Effector CD8-positive, alpha-beta T cell (primary cell): ENCODE measurements around the gene TMCO4.

Experiments used
- DNase-seq: peaks from one replicate; lab custom pipeline; 2025; lab: John Stamatoyannopoulos, UW

TMCO4 gene

GRCh38 chr1:19684677-19685076 lies 115.0 kb downstream of the TMCO4 start:
- DNase-seq: no peak

- no peak for DNase-seq
These were observed 116.4 kb downstream of the TMCO4 start for GRCh38 chr1:19683351-19683750.

GRCh38 chr1:19682901-19683300 lies 116.8 kb downstream of the TMCO4 start:
- no peak for DNase-seq

DNA sequence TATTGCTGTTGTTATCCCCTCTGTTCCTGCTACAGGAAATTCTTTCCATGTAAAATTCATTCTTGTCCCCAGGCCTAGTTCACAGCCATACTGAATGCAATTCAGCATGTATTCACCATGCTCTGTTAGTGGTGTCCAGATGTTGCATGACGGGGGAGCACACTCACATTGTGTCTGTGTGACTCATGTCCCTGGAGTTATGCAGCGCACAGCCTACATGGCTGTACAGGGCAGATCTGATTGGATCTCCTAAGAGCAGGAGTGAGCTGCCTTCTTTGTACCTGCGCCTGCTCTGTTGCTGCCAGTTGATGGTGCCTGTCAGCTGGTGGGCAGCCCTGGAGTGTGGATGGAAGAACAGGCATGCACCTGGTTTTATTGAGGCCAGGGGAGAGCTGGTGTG lies 117.5 kb downstream of the TMCO4 start:
- no peak for DNase-seq

GRCh38 chr1:19680644-19681043 lies 119.1 kb downstream of the TMCO4 start:
- no peak for DNase-seq

DNA sequence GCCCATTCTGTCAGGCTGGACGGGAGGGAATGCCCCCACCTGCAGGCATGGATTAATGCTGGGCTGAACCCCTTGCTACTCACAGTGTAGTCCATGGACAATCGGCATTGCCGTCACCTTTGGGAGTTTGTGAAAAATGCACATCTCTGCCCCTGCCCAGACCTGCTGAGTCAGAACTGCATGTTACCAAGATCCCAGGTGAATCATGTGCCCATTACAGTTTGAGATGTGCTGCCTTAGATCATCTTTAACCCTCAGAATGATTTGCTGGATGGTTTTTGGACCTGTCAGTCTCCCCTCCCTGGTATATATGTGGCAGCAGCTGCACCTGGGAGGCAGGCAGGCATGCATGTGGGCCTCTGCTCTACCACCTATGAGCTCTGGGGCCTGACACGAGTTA lies 120.0 kb downstream of the TMCO4 start:
- no peak for DNase-seq

GRCh38 chr1:19678931-19679453 lies 120.7 kb downstream of the TMCO4 start:
- DNase-seq: no peak

GRCh38 chr1:19678493-19678892 lies 121.2 kb downstream of the TMCO4 start:
- DNase-seq: no peak

DNA sequence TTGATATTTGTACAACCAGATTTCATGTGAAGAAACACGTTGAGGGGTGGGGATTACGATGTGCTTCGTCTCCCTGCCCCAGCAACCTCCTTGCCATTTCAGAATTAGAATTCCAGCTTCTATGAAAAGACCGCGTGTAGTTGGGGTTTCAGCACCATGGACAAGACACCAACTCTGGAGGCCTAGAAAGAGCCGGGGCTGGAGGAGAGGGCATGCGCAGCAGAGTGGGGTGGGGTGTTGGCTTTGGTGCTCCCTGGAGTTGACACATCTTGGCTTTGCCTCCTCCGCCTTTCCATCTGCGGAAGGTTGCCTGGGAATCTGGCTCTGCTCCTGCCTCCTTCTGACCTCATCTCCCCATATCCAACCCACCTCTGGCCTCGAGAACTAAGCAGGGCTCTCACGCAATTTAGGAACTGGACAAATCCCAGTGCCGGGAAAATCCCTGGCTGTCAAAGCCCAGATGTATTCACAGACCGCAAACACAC lies 123.2 kb downstream of the TMCO4 start:
- DNase-seq: no peak

- DNase-seq: no peak
These were observed 123.9 kb downstream of the TMCO4 start for GRCh38 chr1:19675797-19676196.

DNA sequence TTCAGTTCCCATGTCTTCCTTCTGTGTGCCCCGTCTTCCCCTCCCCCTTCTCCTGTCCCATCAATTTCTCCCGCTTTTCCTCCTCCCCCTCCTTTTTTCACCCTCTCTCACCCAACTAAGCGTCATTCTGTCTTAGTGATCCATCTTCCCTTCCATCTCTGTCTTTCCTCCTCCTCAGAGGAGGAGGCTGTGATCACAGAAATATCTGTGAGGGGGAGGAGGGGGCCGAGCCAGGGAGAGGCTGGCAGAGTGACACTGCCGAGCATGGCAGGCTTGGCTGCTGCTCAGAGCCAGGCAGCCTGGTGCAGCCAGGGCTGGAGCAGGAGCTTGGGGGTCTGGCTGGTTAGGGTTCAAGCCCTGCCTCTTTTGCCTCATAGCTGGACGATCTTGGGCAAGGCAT lies 127.5 kb downstream of the TMCO4 start:
- DNase-seq: no peak

DNA sequence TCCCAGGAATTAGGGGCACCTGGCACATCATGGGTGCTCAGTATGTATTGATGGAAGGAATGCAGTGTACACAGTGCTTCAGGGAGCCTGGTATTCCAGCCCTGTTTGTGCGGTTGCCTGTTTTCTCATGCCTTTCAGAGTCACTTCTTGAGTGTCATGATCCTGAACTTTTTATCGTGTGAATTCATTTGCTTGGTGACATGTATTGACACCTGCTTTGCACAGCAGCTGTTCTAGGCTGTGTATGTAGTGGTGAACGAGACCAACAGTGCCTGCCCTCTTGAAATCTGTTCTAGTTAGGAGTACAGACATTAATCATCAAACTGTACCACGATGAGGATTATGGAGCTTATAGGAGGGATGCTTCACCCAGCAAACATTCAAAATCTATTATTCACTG lies 128.9 kb downstream of the TMCO4 start:
- no peak for DNase-seq

- no peak for DNase-seq
These were observed 130.8 kb downstream of the TMCO4 start for GRCh38 chr1:19668888-19669287.

GRCh38 chr1:19665496-19666465 lies 133.9 kb downstream of the TMCO4 start:
- no peak for DNase-seq

DNA sequence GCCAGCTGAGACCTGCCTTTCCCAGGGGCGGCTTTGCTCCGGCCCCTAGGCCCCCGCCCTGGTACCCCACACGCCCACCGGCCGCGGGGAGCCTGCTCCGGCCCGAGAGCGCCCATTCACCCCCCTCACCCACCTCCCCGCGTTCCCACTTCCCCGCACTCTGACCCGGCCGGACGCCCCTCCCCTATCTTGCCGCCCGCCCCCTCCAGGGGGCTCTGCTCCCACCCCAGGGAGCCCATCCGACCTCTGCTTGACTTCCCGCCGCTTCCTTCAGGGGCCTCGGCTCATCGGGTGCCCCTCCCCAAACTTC lies 134.6 kb downstream of the TMCO4 start:
- no peak for DNase-seq

- no peak for DNase-seq
These were observed 135.1 kb downstream of the TMCO4 start, which contains the start of gene HTR6 for GRCh38 chr1:19664453-19665185. HTR6 (plus strand) TSS chr1:19664875; CDS start chr1:19665754, 879 bp downstream.

DNA sequence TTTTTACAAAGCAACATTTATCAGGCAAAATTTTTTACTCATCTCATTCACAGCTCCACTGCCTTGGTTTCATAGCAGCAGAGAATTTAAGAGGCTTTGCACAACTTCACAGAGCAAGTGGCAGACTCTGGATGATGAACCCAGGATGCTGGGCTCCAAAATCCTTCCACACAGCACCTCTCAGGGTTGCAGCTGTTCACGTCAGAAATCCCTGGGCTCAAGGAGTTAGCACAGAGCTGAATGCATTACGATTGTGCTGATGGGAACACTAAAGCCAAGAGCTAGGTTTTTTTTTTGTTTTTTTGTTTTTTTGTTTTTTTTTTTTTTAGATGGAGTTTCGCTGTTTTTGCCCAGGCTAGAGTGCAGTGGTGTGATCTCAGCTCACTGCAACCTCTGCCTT lies 137.4 kb downstream of the TMCO4 start:
- DNase-seq: no peak

DNA sequence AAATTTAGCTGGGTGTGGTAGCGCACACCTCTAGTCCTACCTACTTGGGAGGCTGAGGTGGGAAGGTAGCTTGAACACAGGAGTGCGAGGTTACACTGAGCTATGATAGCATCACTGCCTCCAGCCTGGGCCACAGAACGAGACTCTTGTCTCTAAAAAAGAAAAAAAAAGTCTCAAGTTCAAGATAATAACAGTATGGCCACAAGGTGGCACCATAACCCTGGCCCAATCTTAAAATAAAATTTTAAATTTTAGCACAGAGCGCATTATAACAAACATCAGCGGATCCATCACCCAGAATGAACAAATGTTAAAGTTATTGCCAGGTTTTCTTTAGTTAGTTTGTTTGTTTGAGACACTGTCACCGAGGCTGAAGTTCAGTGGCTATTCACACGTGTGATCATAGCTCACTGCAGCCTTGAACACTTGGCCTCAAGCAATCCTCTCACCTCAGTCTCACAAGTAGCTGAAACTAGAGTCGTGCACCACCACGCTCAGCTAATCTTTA lies 137.9 kb downstream of the TMCO4 start:
- DNase-seq: peak; percentile 6

- no peak for DNase-seq
These were observed 141.5 kb downstream of the TMCO4 start for GRCh38 chr1:19658186-19658585.

DNA sequence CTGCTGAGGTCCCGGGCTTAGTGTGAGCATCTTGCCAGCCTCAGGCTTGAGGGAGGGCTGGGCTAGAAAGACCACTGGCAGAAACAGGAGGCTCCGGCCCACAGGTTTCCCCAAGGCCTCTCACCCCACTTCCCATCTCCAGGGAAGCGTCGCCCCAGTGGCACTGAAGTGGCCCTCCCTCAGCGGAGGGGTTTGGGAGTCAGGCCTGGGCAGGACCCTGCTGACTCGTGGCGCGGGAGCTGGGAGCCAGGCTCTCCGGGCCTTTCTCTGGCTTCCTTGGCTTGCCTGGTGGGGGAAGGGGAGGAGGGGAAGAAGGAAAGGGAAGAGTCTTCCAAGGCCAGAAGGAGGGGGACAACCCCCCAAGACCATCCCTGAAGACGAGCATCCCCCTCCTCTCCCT lies 142.2 kb downstream of the TMCO4 start:
- no peak for DNase-seq

DNA sequence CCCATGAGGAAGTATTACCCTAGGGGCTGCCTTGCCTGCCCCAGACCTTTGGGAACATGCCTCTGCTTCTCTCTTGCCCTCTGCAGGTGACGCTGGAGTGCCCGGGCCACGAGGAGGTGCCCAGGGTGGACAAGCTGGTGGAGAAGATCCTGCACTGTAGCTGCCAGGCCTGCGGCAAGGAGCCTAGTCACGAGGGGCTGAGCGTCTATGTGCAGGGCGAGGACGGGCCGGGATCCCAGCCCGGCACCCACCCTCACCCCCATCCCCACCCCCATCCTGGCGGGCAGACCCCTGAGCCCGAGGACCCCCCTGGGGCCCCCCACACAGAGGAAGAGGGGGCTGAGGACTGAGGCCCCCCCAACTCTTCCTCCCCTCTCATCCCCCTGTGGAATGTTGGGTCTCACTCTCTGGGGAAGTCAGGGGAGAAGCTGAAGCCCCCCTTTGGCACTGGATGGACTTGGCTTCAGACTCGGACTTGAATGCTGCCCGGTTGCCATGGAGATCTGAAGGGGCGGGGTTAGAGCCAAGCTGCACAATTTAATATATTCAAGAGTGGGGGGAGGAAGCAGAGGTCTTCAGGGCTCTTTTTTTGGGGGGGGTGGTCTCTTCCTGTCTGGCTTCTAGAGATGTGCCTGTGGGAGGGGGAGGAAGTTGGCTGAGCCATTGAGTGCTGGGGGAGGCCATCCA lies 142.8 kb downstream of the TMCO4 start:
- no peak for DNase-seq
